Gastrocnemius medialis (tissue), 4 donors: ENCODE measurements around the gene ZNF865.
A peak's percentile ranks its signal among the peaks of the same experiment; 100 is the strongest.

Source experiments
- CTCF ChIP-seq, 5 experiments: fragments of 450-650 bp in 3 of 5; fragments of 200-600 bp in 2 of 5; sonication (generic) in 2 of 5; IDR thresholded peaks in 4 of 5; conservative IDR thresholded peaks in 1 of 5; 1 replicate in 4 of 5; 2 replicates in 1 of 5; pipeline ENCODE4 v1.5.1; 2016 to 2019; ENCODE audit warnings: antibody characterized with exemption in 5 of 5, mild to moderate bottlenecking in 3 of 5, moderate library complexity in 3 of 5
- POLR2A ChIP-seq, 2 donors: fragments of 450-650 bp; IDR thresholded peaks; one replicate each; pipeline ENCODE4 v1.6.1; 2017; ENCODE audit warnings: antibody characterized with exemption in 2 of 2, mild to moderate bottlenecking in 2 of 2, moderate library complexity in 2 of 2

GRCh38 chr19:55640577-55641425, 35.4 kb downstream of the ZNF865 start, which contains the start of gene ZNF580:
- TF ChIP-seq CTCF (IDR thresholded peaks at IDR 0.05 in 4 of 5, conservative IDR thresholded peaks at IDR 0.05 in 1 of 5) (no peak), POLR2A (IDR thresholded peaks at IDR 0.05) (peak in 1 of 2 donors; percentile 39)
